GM10847 (cell line): ENCODE data around the gene LIPA.

Experiments used
- POLR2A ChIP-seq: IDR thresholded peaks from 2 replicates; pipeline ENCODE4 v1.6.1; 2011; ENCODE audit not compliant: insufficient read length; ENCODE audit errors: extremely low read depth

LIPA gene

GRCh38 chr10:89165923-89166322 lies 85.7 kb downstream of the LIPA start:
- TF ChIP-seq POLR2A: no peak

- no peak for TF ChIP-seq POLR2A
These were observed 86.7 kb downstream of the LIPA start for GRCh38 chr10:89164920-89165319.

GRCh38 chr10:89164080-89164479 lies 87.5 kb downstream of the LIPA start:
- TF ChIP-seq POLR2A: no peak
